ENCODE data around the gene HABP2.

GRCh38 chr10:113524120-113524519 lies 28.7 kb upstream of the HABP2 start:
- TF ChIP-seq SP2 (tag by site-specific recombination; IDR thresholded peaks at IDR 0.05), result no peak
- TF ChIP-seq, protein P1, sequence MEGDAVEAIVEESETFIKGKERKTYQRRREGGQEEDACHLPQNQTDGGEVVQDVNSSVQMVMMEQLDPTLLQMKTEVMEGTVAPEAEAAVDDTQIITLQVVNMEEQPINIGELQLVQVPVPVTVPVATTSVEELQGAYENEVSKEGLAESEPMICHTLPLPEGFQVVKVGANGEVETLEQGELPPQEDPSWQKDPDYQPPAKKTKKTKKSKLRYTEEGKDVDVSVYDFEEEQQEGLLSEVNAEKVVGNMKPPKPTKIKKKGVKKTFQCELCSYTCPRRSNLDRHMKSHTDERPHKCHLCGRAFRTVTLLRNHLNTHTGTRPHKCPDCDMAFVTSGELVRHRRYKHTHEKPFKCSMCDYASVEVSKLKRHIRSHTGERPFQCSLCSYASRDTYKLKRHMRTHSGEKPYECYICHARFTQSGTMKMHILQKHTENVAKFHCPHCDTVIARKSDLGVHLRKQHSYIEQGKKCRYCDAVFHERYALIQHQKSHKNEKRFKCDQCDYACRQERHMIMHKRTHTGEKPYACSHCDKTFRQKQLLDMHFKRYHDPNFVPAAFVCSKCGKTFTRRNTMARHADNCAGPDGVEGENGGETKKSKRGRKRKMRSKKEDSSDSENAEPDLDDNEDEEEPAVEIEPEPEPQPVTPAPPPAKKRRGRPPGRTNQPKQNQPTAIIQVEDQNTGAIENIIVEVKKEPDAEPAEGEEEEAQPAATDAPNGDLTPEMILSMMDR (tag by site-specific recombination; IDR thresholded peaks at IDR 0.05), result no peak
- TF ChIP-seq ZNF274 (IDR thresholded peaks at IDR 0.05; ENCODE audit: low read length), result no peak
- no peak for TF ChIP-seq ZNF274 (tag by site-specific recombination; IDR thresholded peaks at IDR 0.05; ENCODE audit: borderline replicate concordance)
- TF ChIP-seq, protein P2, sequence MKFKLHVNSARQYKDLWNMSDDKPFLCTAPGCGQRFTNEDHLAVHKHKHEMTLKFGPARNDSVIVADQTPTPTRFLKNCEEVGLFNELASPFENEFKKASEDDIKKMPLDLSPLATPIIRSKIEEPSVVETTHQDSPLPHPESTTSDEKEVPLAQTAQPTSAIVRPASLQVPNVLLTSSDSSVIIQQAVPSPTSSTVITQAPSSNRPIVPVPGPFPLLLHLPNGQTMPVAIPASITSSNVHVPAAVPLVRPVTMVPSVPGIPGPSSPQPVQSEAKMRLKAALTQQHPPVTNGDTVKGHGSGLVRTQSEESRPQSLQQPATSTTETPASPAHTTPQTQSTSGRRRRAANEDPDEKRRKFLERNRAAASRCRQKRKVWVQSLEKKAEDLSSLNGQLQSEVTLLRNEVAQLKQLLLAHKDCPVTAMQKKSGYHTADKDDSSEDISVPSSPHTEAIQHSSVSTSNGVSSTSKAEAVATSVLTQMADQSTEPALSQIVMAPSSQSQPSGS (tag by site-specific recombination; IDR thresholded peaks at IDR 0.05; ENCODE audit: low read depth), result no peak
- TF ChIP-seq GLIS1 (tag by site-specific recombination; IDR thresholded peaks at IDR 0.05), result no peak

Data from HEK293 (cell line).